H1 (cell line): ENCODE data around the gene LRRC2. TPM values are rescaled to one million over a fixed set of nuclear protein-coding genes. Genes with fewer than 3 reads are reported as not detected.

Experiments
- CHD7 ChIP-seq: fragments of 300-600 bp; sonication (generic); IDR thresholded peaks from 2 replicates; pipeline ENCODE4 v1.7.1; 2012; ENCODE audit warnings: low read length, moderate library complexity, mild to moderate bottlenecking, inconsistent platforms; ENCODE audit not compliant: insufficient replicate concordance
- EP300 ChIP-seq, 2 experiments: IDR thresholded peaks; 1 replicate in 1 of 2; 2 replicates in 1 of 2; pipeline ENCODE4 v1.6.1; 2011 to 2012; ENCODE audit warnings: low read depth in 2 of 2, low read length in 2 of 2, mild to moderate bottlenecking in 2 of 2, borderline replicate concordance in 1 of 2, inconsistent platforms in 1 of 2, moderate library complexity in 1 of 2
- GTF2F1 ChIP-seq: IDR thresholded peaks from 2 replicates; pipeline ENCODE4 v1.6.1; 2012; ENCODE audit warnings: low read depth, low read length, improper control_type of control experiment, borderline replicate concordance
- HDAC2 ChIP-seq, 2 experiments: fragments of 300-600 bp in 1 of 2; sonication (generic) in 1 of 2; IDR thresholded peaks; 2 replicates each; pipeline ENCODE4 v1.6.1; 2011 to 2012; ENCODE audit warnings: low read depth in 2 of 2, low read length in 2 of 2, mild to moderate bottlenecking in 2 of 2, moderate library complexity in 2 of 2, borderline replicate concordance in 1 of 2, inconsistent platforms in 1 of 2
- KDM4A ChIP-seq: IDR thresholded peaks from one replicate; pipeline ENCODE4 v1.7.1; 2012; ENCODE audit warnings: low read depth, mild to moderate bottlenecking, moderate library complexity, low read length, inconsistent platforms; ENCODE audit not compliant: severe bottlenecking
- NANOG ChIP-seq: IDR thresholded peaks from 2 replicates; pipeline ENCODE4 v1.6.1; 2011; ENCODE audit warnings: low read length, low read depth, mild to moderate bottlenecking, inconsistent platforms; ENCODE audit not compliant: insufficient read depth, poor library complexity, severe bottlenecking
- PHF8 ChIP-seq: fragments of 200-600 bp; sonication (generic); conservative IDR thresholded peaks from 2 replicates; pipeline ENCODE4 v1.7.1; 2012; ENCODE audit warnings: low read depth, mild to moderate bottlenecking, inconsistent platforms, low read length, moderate library complexity
- RAD21 ChIP-seq, 2 experiments: IDR thresholded peaks in 1 of 2; conservative IDR thresholded peaks in 1 of 2; 2 replicates each; pipeline ENCODE4 v1.6.1; 2011; ENCODE audit warnings: low read depth in 2 of 2, low read length in 2 of 2, improper control_type of control experiment in 1 of 2, inconsistent platforms in 1 of 2, mild to moderate bottlenecking in 1 of 2, moderate library complexity in 1 of 2
- USF2 ChIP-seq: IDR thresholded peaks from 2 replicates; pipeline ENCODE4 v1.6.1; 2011; ENCODE audit warnings: low read length, improper control_type of control experiment
- polyA plus RNA-seq, 7 experiments: library from polyadenylated mRNA; depleted of rRNA in 3 of 7; stranded (reverse) in 5 of 7; unstranded in 2 of 7; fragments of >200 nt in 5 of 7; fragments of 200-250 nt in 2 of 7; gene quantifications; 1 replicate in 5 of 7; 2 replicates in 1 of 7; 4 replicates in 1 of 7; pipeline versions ENCODE4 v1.2.1 to v1.2.3, GENCODE V29; 2011 to 2013; ENCODE audit warnings: missing spikeins in 2 of 7, mixed read lengths in 2 of 7
- total RNA-seq: library from RNA; stranded (reverse); fragmentation: NEBNext Ultra II Directional; extraction: Animal tissue kit (Norgen Biotek cat#: 25700); gene quantifications from 2 replicates; pipeline ENCODE4 v1.2.1, GENCODE V29; 2021

LRRC2 gene
- total and polyA plus RNA-seq, 2 of the 8 experiments (the other 6 are each of a cell fraction or from before 2014, with no cell fraction given): 1.4 to 6.4 TPM

GRCh38 chr3:46561511-46561910, 4.6 kb downstream of the LRRC2 start (continued):
- TF ChIP-seq CHD7: no peak
- TF ChIP-seq KDM4A: no peak
- no peak for TF ChIP-seq RAD21 (IDR thresholded peaks at IDR 0.05 in 1 of 2, conservative IDR thresholded peaks at IDR 0.05 in 1 of 2; ENCODE audit: low read depth in 2 of 2, low read length in 2 of 2)
- no peak for TF ChIP-seq USF2
- no peak for TF ChIP-seq HDAC2 (IDR thresholded peaks at IDR 0.05; ENCODE audit: borderline replicate concordance in 1 of 2, low read depth in 2 of 2, low read length in 2 of 2)
- TF ChIP-seq PHF8: no peak
- TF ChIP-seq GTF2F1: no peak
- no peak for TF ChIP-seq NANOG
- TF ChIP-seq EP300 (IDR thresholded peaks at IDR 0.05; ENCODE audit: borderline replicate concordance in 1 of 2, low read depth in 2 of 2, low read length in 2 of 2): no peak
